Liver (tissue), 9 donors: ENCODE measurements around the gene BPIFB3. TPM values are rescaled to one million over a fixed set of nuclear protein-coding genes. Genes with fewer than 3 reads are reported as not detected.

Experiments
- DNase-seq: peaks from one replicate; pipeline ENCODE4 v3.0.0-alpha.2; 2017; ENCODE audit warnings: low spot score
- H3K27ac ChIP-seq, 2 donors: one replicate each; pipeline ENCODE4 v1.7.0; 2013; ENCODE audit warnings: inconsistent platforms in 2 of 2, low read length in 2 of 2, control low read depth in 1 of 2, low read depth in 1 of 2, mild to moderate bottlenecking in 1 of 2
- H3K27me3 ChIP-seq, 4 donors: one replicate each; pipeline versions ENCODE4 v1.6.1 to v1.7.0; 2013; ENCODE audit warnings: low read length in 3 of 4, inconsistent platforms in 1 of 4, mild to moderate bottlenecking in 1 of 4, moderate library complexity in 1 of 4; ENCODE audit not compliant: control insufficient read depth in 4 of 4, insufficient read depth in 4 of 4
- H3K36me3 ChIP-seq, 4 donors: one replicate each; pipeline versions ENCODE4 v1.6.1 to v1.7.0; 2013; ENCODE audit warnings: low read length in 3 of 4, mild to moderate bottlenecking in 3 of 4, low read depth in 1 of 4, moderate library complexity in 1 of 4; ENCODE audit not compliant: control insufficient read depth in 4 of 4, insufficient read depth in 3 of 4
- H3K4me1 ChIP-seq, 4 donors: one replicate each; pipeline versions ENCODE4 v1.6.1 to v1.7.0; 2013; ENCODE audit warnings: low read length in 3 of 4, mild to moderate bottlenecking in 3 of 4, moderate library complexity in 1 of 4; ENCODE audit not compliant: control insufficient read depth in 4 of 4, insufficient read depth in 4 of 4
- H3K4me3 ChIP-seq, 3 donors: one replicate each; pipeline versions ENCODE4 v1.6.1 to v1.7.0; 2013; ENCODE audit warnings: low read length in 3 of 3, control low read depth in 1 of 3, low read depth in 1 of 3, mild to moderate bottlenecking in 1 of 3
- H3K9ac ChIP-seq, 2 donors: one replicate each; pipeline ENCODE4 v1.7.0; 2013; ENCODE audit warnings: low read length in 2 of 2, mild to moderate bottlenecking in 2 of 2, moderate library complexity in 2 of 2, control low read depth in 1 of 2, low read depth in 1 of 2
- H3K9me3 ChIP-seq, 4 donors: one replicate each; pipeline versions ENCODE4 v1.6.1 to v1.7.0; 2013; ENCODE audit warnings: low read length in 3 of 4; ENCODE audit not compliant: control insufficient read depth in 4 of 4
- ATF3 ChIP-seq: IDR thresholded peaks from 2 replicates; pipeline ENCODE4 v1.6.1; 2016; ENCODE audit warnings: antibody characterized with exemption
- EGR1 ChIP-seq, 2 donors: IDR thresholded peaks; 2 replicates each; pipeline ENCODE4 v1.6.1; 2016 to 2018; ENCODE audit warnings: antibody characterized with exemption in 2 of 2, low read depth in 2 of 2
- FOXA1 ChIP-seq: IDR thresholded peaks from 2 replicates; pipeline ENCODE4 v1.6.1; 2016; ENCODE audit warnings: antibody characterized with exemption
- FOXA2 ChIP-seq: IDR thresholded peaks from 2 replicates; pipeline ENCODE4 v1.6.1; 2016; ENCODE audit warnings: antibody characterized with exemption
- GABPA ChIP-seq, 2 donors: IDR thresholded peaks in 1 of 2; conservative IDR thresholded peaks in 1 of 2; 2 replicates each; pipeline ENCODE4 v1.6.1; 2016; ENCODE audit warnings: antibody characterized with exemption in 2 of 2, mild to moderate bottlenecking in 1 of 2, moderate library complexity in 1 of 2
- HNF4A ChIP-seq, 2 donors: conservative IDR thresholded peaks; 2 replicates each; pipeline ENCODE4 v1.6.1; 2016; ENCODE audit warnings: antibody characterized with exemption in 2 of 2, mild to moderate bottlenecking in 2 of 2
- HNF4G ChIP-seq: IDR thresholded peaks from 2 replicates; pipeline ENCODE4 v1.6.1; 2016; ENCODE audit warnings: antibody characterized with exemption
- JUND ChIP-seq, 2 donors: IDR thresholded peaks; 2 replicates each; pipeline ENCODE4 v1.6.1; 2016; ENCODE audit warnings: antibody characterized with exemption in 2 of 2
- NR2F2 ChIP-seq: IDR thresholded peaks from 2 replicates; pipeline ENCODE4 v1.6.1; 2016; ENCODE audit warnings: antibody characterized with exemption
- RAD21 ChIP-seq, 2 donors: IDR thresholded peaks; 2 replicates each; pipeline ENCODE4 v1.6.1; 2016; ENCODE audit warnings: antibody characterized with exemption in 2 of 2, mild to moderate bottlenecking in 2 of 2
- REST ChIP-seq: IDR thresholded peaks from 2 replicates; pipeline ENCODE4 v1.6.1; 2016; ENCODE audit warnings: antibody characterized with exemption, mild to moderate bottlenecking
- RXRA ChIP-seq, 2 donors: IDR thresholded peaks; 2 replicates each; pipeline ENCODE4 v1.6.1; 2017 to 2018; ENCODE audit warnings: antibody characterized with exemption in 2 of 2, mild to moderate bottlenecking in 1 of 2
- SP1 ChIP-seq: IDR thresholded peaks from 2 replicates; pipeline ENCODE4 v1.6.1; 2018; ENCODE audit warnings: antibody characterized with exemption, mild to moderate bottlenecking
- TAF1 ChIP-seq: conservative IDR thresholded peaks from 2 replicates; pipeline ENCODE4 v1.6.1; 2016; ENCODE audit warnings: antibody characterized with exemption, mild to moderate bottlenecking
- YY1 ChIP-seq: IDR thresholded peaks from 2 replicates; pipeline ENCODE4 v1.6.1; 2016; ENCODE audit warnings: antibody characterized with exemption, mild to moderate bottlenecking
- WGBS: extraction: QIAGEN DNeasy Blood & Tissue Kit; methylation state at CpG from one replicate; pipeline ENCODE4 v1.1.7; 2013; 5-methylcytosine and 5-hydroxymethylcytosine counted together
- polyA plus RNA-seq, 2 donors: library from polyadenylated mRNA; stranded (reverse) in 1 of 2; unstranded in 1 of 2; fragments of 200-250 nt in 1 of 2; fragments of >200 nt in 1 of 2; fragmentation: Nextera tagmentation in 1 of 2; extraction: Ambion mirVana in 1 of 2; gene quantifications; one replicate each; pipeline versions ENCODE4 v1.2.1 to v1.2.3, GENCODE V29; 2013 to 2015
- total RNA-seq, 2 donors: library from RNA; depleted of rRNA; stranded (reverse); fragments of >200 nt; gene quantifications; one replicate each; pipeline ENCODE4 v1.2.3, GENCODE V29; 2014
- TF ChIP-seq, protein P1 (sequence below): IDR thresholded peaks from 2 replicates; pipeline ENCODE4 v1.6.1; 2016; ENCODE audit warnings: antibody characterized with exemption
- TF ChIP-seq, protein P2 (sequence below): fragments of 150-350 bp; IDR thresholded peaks from 2 replicates; pipeline ENCODE4 v1.5.1; 2017; ENCODE audit warnings: improper control_type of control experiment, low read depth, low read length; ENCODE audit not compliant: missing input control
- TF ChIP-seq, protein P3 (sequence below): IDR thresholded peaks from 2 replicates; pipeline ENCODE4 v1.6.1; 2016; ENCODE audit warnings: antibody characterized with exemption
- donor health status: healthy.
- donor health status: healthy.
- donor health status: healthy.
- donor health status: healthy.
- donor health status: healthy.

Gene BPIFB3
- total and polyA plus RNA-seq, 4 donors = not detected

DNA sequence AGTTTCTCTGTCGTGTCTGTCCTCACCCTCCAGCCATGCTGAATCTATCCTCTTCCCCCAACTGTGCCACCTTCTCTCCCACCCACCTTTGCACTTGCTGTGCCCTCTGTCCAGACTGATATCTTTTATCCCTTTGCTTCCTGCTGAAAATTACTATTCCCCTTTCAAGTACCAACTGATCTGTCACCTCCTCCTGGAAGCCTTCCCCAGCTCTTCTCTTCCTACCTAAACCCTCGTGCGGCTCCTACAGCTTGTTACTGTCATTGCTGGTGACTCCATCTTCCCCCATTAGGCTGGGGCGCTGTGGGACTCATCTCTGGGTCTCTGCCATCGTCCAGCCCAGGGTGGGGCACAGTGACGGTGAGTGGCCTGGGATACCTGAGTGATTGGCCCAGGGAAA, 21.1 kb upstream of the BPIFB3 start:
- Histone ChIP-seq H3K9ac (no peak overlapping the region), H3K4me3 (no peak overlapping the region), H3K27me3 (no peaks in the 10 kb centered on the region), H3K4me1 (no peaks in the 10 kb centered on the region), H3K36me3 (no peaks in the 10 kb centered on the region), H3K9me3 (no peaks in the 10 kb centered on the region), H3K27ac (no peak overlapping the region)
- 83% methylated on average over 6 of the region's 6 CpGs for WGBS
- TF ChIP-seq FOXA2 (no peak), ATF3 (no peak), RXRA (IDR thresholded peaks at IDR 0.05) (no peak), HNF4G (no peak), NR2F2 (no peak), JUND (IDR thresholded peaks at IDR 0.05) (no peak), SP1 (no peak), HNF4A (conservative IDR thresholded peaks at IDR 0.05) (no peak), YY1 (no peak), GABPA (IDR thresholded peaks at IDR 0.05 in 1 of 2, conservative IDR thresholded peaks at IDR 0.05 in 1 of 2) (no peak), RAD21 (IDR thresholded peaks at IDR 0.05) (no peak), FOXA1 (no peak), REST (no peak), TAF1 (no peak), EGR1 (IDR thresholded peaks at IDR 0.05; ENCODE audit: low read depth in 2 of 2) (no peak)
- TF ChIP-seq, protein P1, sequence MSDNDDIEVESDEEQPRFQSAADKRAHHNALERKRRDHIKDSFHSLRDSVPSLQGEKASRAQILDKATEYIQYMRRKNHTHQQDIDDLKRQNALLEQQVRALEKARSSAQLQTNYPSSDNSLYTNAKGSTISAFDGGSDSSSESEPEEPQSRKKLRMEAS = no peak
- TF ChIP-seq, protein P2, sequence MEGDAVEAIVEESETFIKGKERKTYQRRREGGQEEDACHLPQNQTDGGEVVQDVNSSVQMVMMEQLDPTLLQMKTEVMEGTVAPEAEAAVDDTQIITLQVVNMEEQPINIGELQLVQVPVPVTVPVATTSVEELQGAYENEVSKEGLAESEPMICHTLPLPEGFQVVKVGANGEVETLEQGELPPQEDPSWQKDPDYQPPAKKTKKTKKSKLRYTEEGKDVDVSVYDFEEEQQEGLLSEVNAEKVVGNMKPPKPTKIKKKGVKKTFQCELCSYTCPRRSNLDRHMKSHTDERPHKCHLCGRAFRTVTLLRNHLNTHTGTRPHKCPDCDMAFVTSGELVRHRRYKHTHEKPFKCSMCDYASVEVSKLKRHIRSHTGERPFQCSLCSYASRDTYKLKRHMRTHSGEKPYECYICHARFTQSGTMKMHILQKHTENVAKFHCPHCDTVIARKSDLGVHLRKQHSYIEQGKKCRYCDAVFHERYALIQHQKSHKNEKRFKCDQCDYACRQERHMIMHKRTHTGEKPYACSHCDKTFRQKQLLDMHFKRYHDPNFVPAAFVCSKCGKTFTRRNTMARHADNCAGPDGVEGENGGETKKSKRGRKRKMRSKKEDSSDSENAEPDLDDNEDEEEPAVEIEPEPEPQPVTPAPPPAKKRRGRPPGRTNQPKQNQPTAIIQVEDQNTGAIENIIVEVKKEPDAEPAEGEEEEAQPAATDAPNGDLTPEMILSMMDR = no peak
- TF ChIP-seq, protein P3, sequence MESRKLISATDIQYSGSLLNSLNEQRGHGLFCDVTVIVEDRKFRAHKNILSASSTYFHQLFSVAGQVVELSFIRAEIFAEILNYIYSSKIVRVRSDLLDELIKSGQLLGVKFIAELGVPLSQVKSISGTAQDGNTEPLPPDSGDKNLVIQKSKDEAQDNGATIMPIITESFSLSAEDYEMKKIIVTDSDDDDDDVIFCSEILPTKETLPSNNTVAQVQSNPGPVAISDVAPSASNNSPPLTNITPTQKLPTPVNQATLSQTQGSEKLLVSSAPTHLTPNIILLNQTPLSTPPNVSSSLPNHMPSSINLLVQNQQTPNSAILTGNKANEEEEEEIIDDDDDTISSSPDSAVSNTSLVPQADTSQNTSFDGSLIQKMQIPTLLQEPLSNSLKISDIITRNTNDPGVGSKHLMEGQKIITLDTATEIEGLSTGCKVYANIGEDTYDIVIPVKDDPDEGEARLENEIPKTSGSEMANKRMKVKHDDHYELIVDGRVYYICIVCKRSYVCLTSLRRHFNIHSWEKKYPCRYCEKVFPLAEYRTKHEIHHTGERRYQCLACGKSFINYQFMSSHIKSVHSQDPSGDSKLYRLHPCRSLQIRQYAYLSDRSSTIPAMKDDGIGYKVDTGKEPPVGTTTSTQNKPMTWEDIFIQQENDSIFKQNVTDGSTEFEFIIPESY = no peak
- DNase-seq = no peak
